Fibroblast of mammary gland (primary cell): ENCODE data around the gene PPP1R16B.

Source experiments
- DNase-seq: peaks from one replicate; pipeline ENCODE4 v3.0.0-alpha.2; 2010; ENCODE audit warnings: low read depth
- H3K4me3 ChIP-seq: 2 replicates; pipeline ENCODE4 v1.5.1; 2011; ENCODE audit warnings: low read depth, mild to moderate bottlenecking, low read length, moderate library complexity; ENCODE audit not compliant: control insufficient read depth
- CTCF ChIP-seq: conservative IDR thresholded peaks from 2 replicates; pipeline ENCODE4 v1.5.1; 2011; ENCODE audit warnings: low read depth, low read length, inconsistent platforms; ENCODE audit not compliant: control insufficient read depth, insufficient read depth

PPP1R16B gene

DNA sequence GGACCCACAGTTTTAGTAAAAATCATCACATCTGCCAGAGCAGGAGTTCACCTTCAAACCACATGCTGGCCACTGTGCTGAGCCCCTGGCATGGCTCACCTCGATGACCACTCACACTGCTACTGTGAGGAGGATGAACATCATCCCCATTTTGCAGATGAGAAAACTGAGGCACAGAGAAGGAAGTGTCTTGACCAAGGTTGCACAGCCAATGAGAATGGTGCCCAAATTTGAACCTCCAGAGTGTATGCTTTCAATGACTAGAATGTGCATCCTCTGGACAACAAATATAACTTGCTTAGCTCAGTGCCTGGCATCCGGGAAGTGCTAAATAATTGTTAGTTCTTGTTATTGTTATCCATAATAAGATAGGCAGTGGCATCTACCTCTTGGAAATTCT lies 83.6 kb downstream of the PPP1R16B start:
- TF ChIP-seq CTCF = no peak
- no peak overlapping the region for H3K4me3 ChIP-seq
- DNase-seq = no peak

- DNase-seq = no peak
- TF ChIP-seq CTCF = no peak
- H3K4me3 ChIP-seq = no peak overlapping the region
Measured at GRCh38 chr20:38889792-38890496, 84.4 kb downstream of the PPP1R16B start.

DNA sequence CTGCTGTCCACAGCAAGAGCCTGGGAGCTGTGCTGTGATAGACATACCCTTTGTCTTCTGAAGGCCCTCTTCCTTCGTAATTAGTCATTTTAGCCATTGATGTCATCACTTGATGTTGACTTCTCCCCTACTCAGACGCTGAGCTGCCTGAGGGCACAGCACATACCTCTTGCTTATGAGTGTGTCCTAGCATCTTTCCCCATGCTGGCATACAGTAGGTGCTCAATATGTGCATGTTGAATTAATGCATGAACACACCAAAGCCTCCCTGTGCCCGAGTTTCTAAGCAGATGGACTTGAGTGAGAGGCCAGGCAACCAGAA lies 85.0 kb downstream of the PPP1R16B start:
- no peak for DNase-seq
- H3K4me3 ChIP-seq = no peak overlapping the region
- TF ChIP-seq CTCF = no peak

DNA sequence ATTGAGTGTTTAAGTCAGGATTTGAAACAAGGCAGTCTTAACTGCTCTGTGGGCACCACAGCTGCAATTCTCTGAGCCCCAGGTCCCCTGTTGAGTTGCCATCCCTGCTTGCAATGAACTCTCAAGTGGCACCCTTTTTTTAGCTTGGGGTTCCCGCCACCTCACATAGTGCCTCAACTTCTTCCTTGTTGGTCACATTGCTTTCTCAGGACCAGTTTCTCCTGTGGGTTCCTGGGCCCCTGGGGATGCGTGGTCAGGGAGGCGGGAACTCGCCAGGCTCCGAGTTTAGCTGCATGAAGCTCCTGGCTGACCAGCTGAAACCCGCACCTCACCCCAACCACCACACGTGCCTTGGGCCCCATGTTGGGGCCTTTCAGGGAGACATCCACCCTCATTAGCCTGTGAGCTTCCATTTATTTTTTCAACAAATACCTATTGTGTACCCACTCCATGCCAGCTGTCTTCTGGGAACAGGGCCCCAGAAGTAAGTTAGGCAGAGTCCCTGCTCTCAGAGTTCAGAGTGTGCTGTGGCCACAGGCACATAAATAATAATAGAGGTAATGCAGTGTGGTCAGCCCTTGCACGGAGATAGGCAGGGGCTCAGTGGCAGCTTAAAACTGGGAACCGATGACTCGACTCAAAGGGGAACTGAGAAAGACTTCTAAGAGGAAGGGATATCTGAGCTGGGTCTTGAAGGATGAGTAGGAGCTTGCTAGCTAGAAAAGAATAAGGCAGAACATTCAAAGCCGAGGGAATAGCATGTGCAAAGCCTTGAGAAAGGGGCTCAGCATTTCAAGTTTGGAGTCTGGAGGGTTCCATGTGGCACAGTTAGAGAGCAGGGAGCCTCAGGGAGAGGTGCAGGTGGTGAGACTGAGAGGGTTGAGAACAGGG lies 86.8 kb downstream of the PPP1R16B start:
- DNase-seq = no peak
- no peak for TF ChIP-seq CTCF
- no peak overlapping the region for H3K4me3 ChIP-seq

DNA sequence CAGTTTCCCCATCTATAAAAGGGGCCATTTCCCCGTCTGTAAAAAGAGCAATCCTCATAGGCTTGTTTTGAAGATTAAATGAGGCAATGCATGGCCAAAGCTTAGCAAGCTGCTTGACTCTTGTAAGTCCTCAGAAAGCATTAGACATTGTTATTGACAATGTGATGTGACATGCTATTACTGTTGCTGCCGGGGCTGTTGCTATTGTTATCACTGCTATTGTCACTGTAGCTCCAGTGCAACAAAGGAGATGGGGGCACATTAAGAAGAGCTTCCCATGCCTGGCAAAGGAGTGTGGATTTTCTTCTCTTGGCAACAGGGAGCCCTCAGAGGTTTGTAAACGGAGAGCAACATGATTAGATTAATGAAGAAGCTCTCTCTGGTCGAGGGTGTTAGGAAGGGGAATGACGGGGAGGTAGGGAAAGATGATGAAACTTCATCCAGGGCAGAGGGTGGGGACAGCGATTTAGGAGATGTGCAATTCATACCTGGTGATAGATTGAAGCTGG lies 87.6 kb downstream of the PPP1R16B start:
- no peak for TF ChIP-seq CTCF
- no peak for DNase-seq
- H3K4me3 ChIP-seq = no peak overlapping the region

GRCh38 chr20:38893565-38894090 lies 88.1 kb downstream of the PPP1R16B start:
- peak; percentile 75 for TF ChIP-seq CTCF
- H3K4me3 ChIP-seq = no peak overlapping the region
- DNase-seq = peak; percentile 34
